Endothelial cell (in vitro differentiated cells): ENCODE data around the gene SIRT3. TPM values are rescaled to one million over a fixed set of nuclear protein-coding genes. Genes with fewer than 3 reads are reported as not detected.

Experiments used
- DNase-seq: peaks from one replicate; pipeline ENCODE4 v3.0.0; 2021; ENCODE audit warnings: low spot score
- H3K27ac Mint-ChIP-seq: one replicate; pipeline ENCODE4 v1.8.0; 2021; ENCODE audit warnings: mixed read lengths, inconsistent platforms; ENCODE audit not compliant: unreplicated experiment
- H3K27me3 Mint-ChIP-seq: one replicate; pipeline ENCODE4 v1.8.0; 2021; ENCODE audit warnings: mild to moderate bottlenecking, moderate library complexity, mixed read lengths, inconsistent platforms; ENCODE audit not compliant: unreplicated experiment
- H3K36me3 Mint-ChIP-seq: one replicate; pipeline ENCODE4 v1.8.0; 2021; ENCODE audit warnings: mild to moderate bottlenecking, low read depth, mixed read lengths, inconsistent platforms; ENCODE audit not compliant: unreplicated experiment
- H3K4me1 Mint-ChIP-seq: one replicate; pipeline ENCODE4 v1.8.0; 2021; ENCODE audit warnings: mild to moderate bottlenecking, mixed read lengths, inconsistent platforms; ENCODE audit not compliant: unreplicated experiment
- H3K4me3 Mint-ChIP-seq: one replicate; pipeline ENCODE4 v1.8.0; 2021; ENCODE audit warnings: mild to moderate bottlenecking, mixed read lengths, inconsistent platforms; ENCODE audit not compliant: unreplicated experiment
- H3K9me3 Mint-ChIP-seq: one replicate; pipeline ENCODE4 v1.8.0; 2021; ENCODE audit warnings: mixed read lengths, inconsistent platforms; ENCODE audit not compliant: unreplicated experiment
- total RNA-seq: library from RNA; stranded (reverse); fragmentation: NEBNext Ultra II Directional; extraction: Animal tissue kit (Norgen Biotek cat#: 25700); gene quantifications from one replicate; pipeline ENCODE4 v1.2.1, GENCODE V29; 2021; ENCODE audit not compliant: unreplicated experiment
- TF ChIP-seq, protein P1 (sequence below): fragments of 200-600 bp; sonication (generic); IDR thresholded peaks from one replicate; pipeline ENCODE4 v1.5.0; 2021; ENCODE audit warnings: antibody characterized with exemption; ENCODE audit not compliant: unreplicated experiment

The SIRT3 gene
- total RNA-seq, 1 donor from 2014 or later = 23.4 TPM

DNA sequence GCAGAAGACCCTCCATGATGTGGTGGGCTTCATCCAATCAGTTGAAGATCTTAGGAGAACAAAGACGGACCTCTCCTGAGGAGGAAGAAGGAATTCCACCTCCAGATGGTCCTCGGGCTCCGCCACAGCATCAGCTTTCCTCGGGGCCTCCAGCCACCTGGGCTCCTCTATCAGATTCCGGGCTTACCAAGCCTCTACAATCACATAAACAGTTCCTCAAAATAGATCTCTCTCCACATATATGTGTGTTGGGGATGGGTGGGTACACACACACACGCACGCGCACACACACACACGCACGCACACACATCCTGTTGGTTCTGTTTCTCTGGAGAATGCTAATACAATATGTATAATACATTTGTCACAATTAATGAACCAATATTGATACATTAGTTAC lies 23.3 kb upstream of the SIRT3 start:
- no peak overlapping the region for H3K27ac Mint-ChIP-seq
- H3K27me3 Mint-ChIP-seq = peaks cover 3% of the 10 kb centered on the region
- no peaks in the 10 kb centered on the region for H3K9me3 Mint-ChIP-seq
- no peaks in the 10 kb centered on the region for H3K36me3 Mint-ChIP-seq
- no peaks in the 10 kb centered on the region for H3K4me1 Mint-ChIP-seq
- no peak overlapping the region for H3K4me3 Mint-ChIP-seq
- TF ChIP-seq, protein P1, sequence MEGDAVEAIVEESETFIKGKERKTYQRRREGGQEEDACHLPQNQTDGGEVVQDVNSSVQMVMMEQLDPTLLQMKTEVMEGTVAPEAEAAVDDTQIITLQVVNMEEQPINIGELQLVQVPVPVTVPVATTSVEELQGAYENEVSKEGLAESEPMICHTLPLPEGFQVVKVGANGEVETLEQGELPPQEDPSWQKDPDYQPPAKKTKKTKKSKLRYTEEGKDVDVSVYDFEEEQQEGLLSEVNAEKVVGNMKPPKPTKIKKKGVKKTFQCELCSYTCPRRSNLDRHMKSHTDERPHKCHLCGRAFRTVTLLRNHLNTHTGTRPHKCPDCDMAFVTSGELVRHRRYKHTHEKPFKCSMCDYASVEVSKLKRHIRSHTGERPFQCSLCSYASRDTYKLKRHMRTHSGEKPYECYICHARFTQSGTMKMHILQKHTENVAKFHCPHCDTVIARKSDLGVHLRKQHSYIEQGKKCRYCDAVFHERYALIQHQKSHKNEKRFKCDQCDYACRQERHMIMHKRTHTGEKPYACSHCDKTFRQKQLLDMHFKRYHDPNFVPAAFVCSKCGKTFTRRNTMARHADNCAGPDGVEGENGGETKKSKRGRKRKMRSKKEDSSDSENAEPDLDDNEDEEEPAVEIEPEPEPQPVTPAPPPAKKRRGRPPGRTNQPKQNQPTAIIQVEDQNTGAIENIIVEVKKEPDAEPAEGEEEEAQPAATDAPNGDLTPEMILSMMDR = no peak
- DNase-seq = no peak

DNA sequence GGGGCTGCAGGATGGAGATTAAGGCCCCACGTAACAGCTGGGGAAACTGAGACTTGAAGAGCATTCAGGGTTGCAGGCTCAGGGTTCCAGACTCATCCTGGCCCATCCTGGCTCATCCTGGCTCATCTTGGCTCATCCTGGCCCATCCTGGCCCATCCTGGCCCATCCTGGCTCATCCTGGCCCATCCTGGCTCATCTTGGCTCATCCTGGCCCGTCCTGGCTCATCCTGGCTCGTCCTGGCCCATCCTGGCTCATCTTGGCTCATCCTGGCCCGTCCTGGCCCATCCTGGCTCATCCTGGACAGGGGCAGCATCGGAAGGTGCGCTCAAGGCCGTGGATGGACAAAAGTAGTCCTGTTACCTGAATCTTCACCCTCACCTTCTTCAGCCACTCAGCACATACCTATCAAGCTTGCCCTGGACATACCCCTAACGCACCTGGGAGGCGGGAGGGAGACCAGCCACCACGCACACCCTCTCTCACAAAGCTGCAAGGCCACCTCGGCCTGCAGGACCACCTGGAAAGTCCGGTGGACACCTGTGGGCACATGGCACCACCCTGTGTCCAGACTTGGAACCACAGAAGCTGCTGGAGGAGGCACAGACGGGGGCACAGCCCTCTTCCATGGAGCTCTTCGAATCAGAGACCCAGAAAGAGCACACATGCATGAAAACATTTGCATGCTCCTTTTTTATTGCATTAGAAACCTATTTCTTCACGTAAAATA lies 21.8 kb upstream of the SIRT3 start:
- TF ChIP-seq, protein P1 = no peak
- Mint-ChIP-seq H3K9me3 (no peaks in the 10 kb centered on the region), H3K36me3 (peaks cover 6% of the 10 kb centered on the region), H3K4me3 (no peak overlapping the region), H3K4me1 (no peaks in the 10 kb centered on the region), H3K27me3 (peaks cover 6% of the 10 kb centered on the region), H3K27ac (no peak overlapping the region)
- no peak for DNase-seq

DNA sequence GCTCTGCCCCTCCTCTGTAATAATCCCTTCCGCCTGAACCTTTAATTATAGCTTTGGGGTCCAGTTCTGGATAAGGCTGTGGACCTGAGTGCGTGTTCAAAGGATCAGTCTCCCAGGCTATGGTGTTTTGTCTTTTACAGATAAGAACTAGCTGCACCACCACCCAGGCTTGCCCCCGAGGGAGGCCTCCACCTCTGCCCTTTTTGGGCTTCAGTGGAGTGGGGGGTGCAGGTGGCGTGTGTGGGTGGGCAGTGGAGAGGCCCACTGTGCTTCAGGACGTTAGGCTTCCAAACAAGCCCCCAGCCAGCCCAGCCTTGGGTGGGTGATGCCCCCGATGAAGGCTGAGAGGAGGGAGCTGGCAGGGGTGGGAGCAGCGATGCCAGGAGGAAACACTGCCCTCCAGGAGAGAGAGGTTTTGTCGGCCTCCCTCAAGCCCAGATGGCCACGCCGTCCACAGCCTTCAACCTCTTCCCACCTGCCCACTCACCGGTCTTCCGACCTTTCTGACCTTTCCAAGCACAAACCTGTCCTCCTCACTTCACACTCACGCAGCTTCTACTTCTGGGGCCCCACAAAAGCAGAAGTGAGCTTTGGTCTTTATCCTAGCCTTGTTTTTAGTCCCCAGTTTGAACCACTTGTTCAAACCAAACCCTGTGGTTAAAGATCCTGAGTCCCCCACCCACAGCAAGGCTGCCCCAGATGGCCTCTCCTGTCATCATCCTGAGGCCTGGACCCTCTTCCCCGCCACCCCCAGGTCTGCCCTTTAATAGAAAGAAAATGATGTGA lies 21.0 kb upstream of the SIRT3 start:
- H3K4me1 Mint-ChIP-seq = no peaks in the 10 kb centered on the region
- no peak for DNase-seq
- no peak overlapping the region for H3K4me3 Mint-ChIP-seq
- TF ChIP-seq, protein P1 = no peak
- no peak overlapping the region for H3K27ac Mint-ChIP-seq
- peaks cover 13% of the 10 kb centered on the region for H3K36me3 Mint-ChIP-seq
- H3K9me3 Mint-ChIP-seq = no peaks in the 10 kb centered on the region
- peaks cover 6% of the 10 kb centered on the region for H3K27me3 Mint-ChIP-seq

DNA sequence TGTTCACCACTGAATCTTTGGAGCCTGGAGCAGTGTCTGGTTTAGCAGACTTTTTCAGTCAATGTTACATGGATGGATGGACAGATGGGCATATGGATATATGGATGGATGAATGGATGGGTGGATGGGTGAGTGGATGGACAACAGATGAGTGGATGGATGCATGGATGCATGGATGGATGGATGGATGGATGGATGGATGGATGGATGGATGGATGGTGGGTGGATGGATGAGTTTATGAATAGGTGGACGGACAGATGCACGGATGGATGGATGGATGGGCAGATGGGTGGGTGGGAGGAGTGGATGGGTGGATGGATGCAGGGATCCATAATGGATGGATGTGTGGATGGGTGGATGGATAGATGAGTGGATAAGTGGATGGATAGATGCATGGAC lies 19.7 kb upstream of the SIRT3 start:
- DNase-seq = no peak
- Mint-ChIP-seq H3K36me3 (peaks cover 25% of the 10 kb centered on the region), H3K4me3 (no peak overlapping the region), H3K27ac (no peak overlapping the region), H3K4me1 (no peaks in the 10 kb centered on the region), H3K27me3 (peaks cover 6% of the 10 kb centered on the region), H3K9me3 (no peaks in the 10 kb centered on the region)
- TF ChIP-seq, protein P1 = no peak

DNA sequence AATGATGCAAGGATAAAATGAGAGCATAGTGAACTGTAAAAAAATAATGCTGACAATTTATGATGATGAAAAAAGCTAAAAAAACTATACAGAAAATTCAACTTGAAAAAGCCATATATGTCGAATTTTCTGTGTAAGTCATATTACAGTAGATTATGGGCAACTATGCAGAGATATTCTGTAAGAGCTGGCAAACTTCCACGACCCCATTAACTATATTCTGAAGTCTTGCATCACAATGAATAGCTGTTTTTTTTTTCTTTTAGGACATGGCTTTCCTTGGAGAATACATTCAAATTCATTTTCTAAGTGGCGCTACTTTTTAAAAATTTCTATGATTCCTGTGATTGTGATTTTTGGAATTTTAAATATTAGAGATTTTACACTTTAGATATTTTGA lies 19.0 kb upstream of the SIRT3 start:
- TF ChIP-seq, protein P1 = no peak
- Mint-ChIP-seq H3K27ac (no peak overlapping the region), H3K36me3 (peaks cover 29% of the 10 kb centered on the region), H3K27me3 (peaks cover 6% of the 10 kb centered on the region), H3K9me3 (no peaks in the 10 kb centered on the region), H3K4me1 (no peaks in the 10 kb centered on the region), H3K4me3 (no peak overlapping the region)
- DNase-seq = no peak
